ENCODE results near the gene USH2A. TPM values are rescaled to one million over a fixed set of nuclear protein-coding genes. Genes with fewer than 3 reads are reported as not detected.

USH2A gene
- total and polyA plus RNA-seq, 12 donors: 0.03 to 1.9 (median 0.16) TPM; not detected in 3

GRCh38 chr1:216258386-216258785 is 164.9 kb downstream of the USH2A start:
- Histone ChIP-seq H3K4me3 (no peak overlapping the region), H3K4me1 (replicated peaks in 1 of 2) (no peaks in the 10 kb centered on the region), H3K27me3 (no peaks in the 10 kb centered on the region), H3K9me3 (replicated peaks in 1 of 3) (no peaks in the 10 kb centered on the region), H3K36me3 (replicated peaks in 1 of 2) (no peaks in the 10 kb centered on the region), H3K27ac (no peak overlapping the region)
- no peak for TF ChIP-seq CTCF (IDR thresholded peaks at IDR 0.05)
- no peak for TF ChIP-seq POLR2A (IDR thresholded peaks at IDR 0.05)
- intact Hi-C loops (cut with DNase I): no loop called here
- no peak for DNase-seq
- 74 to 82% (median 79%) methylated on average over 3 of the region's 3 CpGs for WGBS, 4 donors

GRCh38 chr1:216250861-216251260 is 172.4 kb downstream of the USH2A start:
- Histone ChIP-seq H3K27ac (no peak overlapping the region), H3K27me3 (no peaks in the 10 kb centered on the region), H3K4me1 (replicated peaks in 1 of 2) (no peaks in the 10 kb centered on the region), H3K36me3 (replicated peaks in 1 of 2) (no peaks in the 10 kb centered on the region), H3K4me3 (no peak overlapping the region), H3K9me3 (replicated peaks in 1 of 3) (no peaks in the 10 kb centered on the region)
- WGBS, 4 donors: 75 to 79% (median 76%) methylated on average over 5 of the region's 5 CpGs
- DNase-seq: no peak
- TF ChIP-seq CTCF (IDR thresholded peaks at IDR 0.05): no peak
- no peak for TF ChIP-seq POLR2A (IDR thresholded peaks at IDR 0.05)
- intact Hi-C loops (cut with DNase I): no loop called here

GRCh38 chr1:216248628-216249027 is 174.6 kb downstream of the USH2A start:
- Histone ChIP-seq H3K27ac (no peak overlapping the region), H3K9me3 (replicated peaks in 1 of 3) (no peaks in the 10 kb centered on the region), H3K27me3 (no peaks in the 10 kb centered on the region), H3K4me1 (replicated peaks in 1 of 2) (no peaks in the 10 kb centered on the region), H3K4me3 (no peak overlapping the region), H3K36me3 (replicated peaks in 1 of 2) (no peaks in the 10 kb centered on the region)
- 83 to 93% (median 89%) methylated on average over 3 of the region's 3 CpGs for WGBS, 4 donors
- DNase-seq: no peak
- intact Hi-C loops (cut with DNase I): no loop called here
- TF ChIP-seq POLR2A (IDR thresholded peaks at IDR 0.05): no peak
- no peak for TF ChIP-seq CTCF (IDR thresholded peaks at IDR 0.05)

- DNase-seq: no peak
- Histone ChIP-seq H3K4me1 (replicated peaks in 1 of 2) (no peaks in the 10 kb centered on the region), H3K36me3 (replicated peaks in 1 of 2) (no peaks in the 10 kb centered on the region), H3K27ac (no peak overlapping the region), H3K9me3 (replicated peaks in 1 of 3) (no peaks in the 10 kb centered on the region), H3K27me3 (no peaks in the 10 kb centered on the region), H3K4me3 (no peak overlapping the region)
- TF ChIP-seq POLR2A (IDR thresholded peaks at IDR 0.05): no peak
- no peak for TF ChIP-seq CTCF (IDR thresholded peaks at IDR 0.05)
- intact Hi-C loops (cut with DNase I): no loop called here
- 65 to 72% (median 67%) methylated on average over 1 of the region's 1 CpG for WGBS, 4 donors
Measured at GRCh38 chr1:216247937-216248336, 175.3 kb downstream of the USH2A start.

Data from adrenal gland (tissue), 12 donors.